ENCODE results near the gene TBC1D14.

- TF ChIP-seq SMC3 (conservative IDR thresholded peaks at IDR 0.05; ENCODE audit: insufficient read depth, low read depth, low read length) (no peak), REST (IDR thresholded peaks at IDR 0.05; ENCODE audit: borderline replicate concordance) (no peak), REST (CRISPR knock-in tag; IDR thresholded peaks at IDR 0.05; ENCODE audit: low read depth) (no peak), ZBTB34 (CRISPR knock-in tag; IDR thresholded peaks at IDR 0.05) (no peak), CTCF (IDR thresholded peaks at IDR 0.05 in 2 of 3, conservative IDR thresholded peaks at IDR 0.05 in 1 of 3; ENCODE audit: insufficient read depth in 2 of 3, low read depth in 1 of 3, low read length in 3 of 3) (no peak), HEY1 (CRISPR knock-in tag; IDR thresholded peaks at IDR 0.05; ENCODE audit: borderline replicate concordance) (no peak), CHD4 (IDR thresholded peaks at IDR 0.05; ENCODE audit: insufficient read depth, insufficient replicate concordance, low read depth, low read length, poor library complexity, severe bottlenecking) (no peak), MAX (CRISPR knock-in tag; IDR thresholded peaks at IDR 0.05) (no peak), FOXP4 (CRISPR knock-in tag; IDR thresholded peaks at IDR 0.05; ENCODE audit: borderline replicate concordance) (no peak), ZNF592 (IDR thresholded peaks at IDR 0.05) (no peak)
Measured at GRCh38 chr4:6908432-6909112, 1.1 kb upstream of the TBC1D14 start.

All from K562 (cell line).